Loucy (cell line): ENCODE data around the gene PILRB.

Experiments used
- H2AFZ ChIP-seq: fragments of 200-600 bp; sonication (generic); 2 replicates; pipeline ENCODE4 v1.6.0; 2016; ENCODE audit warnings: antibody characterized with exemption, mild to moderate bottlenecking, low read length, moderate library complexity
- H3F3A ChIP-seq: fragments of 200-600 bp; 2 replicates; pipeline ENCODE4 v1.6.0; 2016; ENCODE audit warnings: antibody characterized with exemption, low read depth, mild to moderate bottlenecking
- H3K27me3 ChIP-seq: fragments of 200-600 bp; sonication (generic); 2 replicates; pipeline ENCODE4 v1.6.1; 2014; ENCODE audit warnings: low read length, mild to moderate bottlenecking; ENCODE audit not compliant: insufficient read depth, poor library complexity, severe bottlenecking
- H3K36me3 ChIP-seq: fragments of 200-600 bp; sonication (generic); 2 replicates; pipeline ENCODE4 v1.6.1; 2016; ENCODE audit warnings: low read length; ENCODE audit not compliant: insufficient read depth
- H3K4me1 ChIP-seq: fragments of 200-600 bp; sonication (generic); 2 replicates; pipeline ENCODE4 v1.5.1; 2014; ENCODE audit warnings: low read length, mild to moderate bottlenecking; ENCODE audit not compliant: insufficient read depth, poor library complexity, severe bottlenecking
- H3K4me2 ChIP-seq: fragments of 200-600 bp; sonication (generic); 2 replicates; pipeline ENCODE4 v1.6.0; 2014; ENCODE audit warnings: antibody characterized with exemption, low read length, low read depth, mild to moderate bottlenecking; ENCODE audit not compliant: poor library complexity, severe bottlenecking
- H3K4me3 ChIP-seq: fragments of 200-600 bp; sonication (generic); 2 replicates; pipeline ENCODE4 v1.5.1; 2014; ENCODE audit warnings: low read length, mild to moderate bottlenecking, mixed read lengths; ENCODE audit not compliant: poor library complexity, severe bottlenecking
- H3K79me2 ChIP-seq: fragments of 200-600 bp; sonication (generic); 2 replicates; pipeline ENCODE4 v1.6.1; 2014; ENCODE audit warnings: low read length; ENCODE audit not compliant: insufficient read depth
- H3K9ac ChIP-seq: fragments of 200-600 bp; sonication (generic); 2 replicates; pipeline ENCODE4 v1.6.0; 2014; ENCODE audit warnings: mild to moderate bottlenecking, low read depth, low read length, moderate library complexity; ENCODE audit not compliant: poor library complexity, severe bottlenecking
- H3K9me2 ChIP-seq: fragments of 200-600 bp; sonication (generic); replicated peaks from 2 replicates; pipeline ENCODE4 v1.6.1; 2016; ENCODE audit warnings: low read depth, low read length, mixed read lengths
- H3K9me3 ChIP-seq: fragments of 200-600 bp; sonication (generic); 2 replicates; pipeline ENCODE4 v1.6.1; 2014; ENCODE audit warnings: mild to moderate bottlenecking, antibody characterized with exemption, low read length, low read depth; ENCODE audit not compliant: insufficient read depth
- H4K20me1 ChIP-seq: fragments of 200-600 bp; sonication (generic); 2 replicates; pipeline ENCODE4 v1.6.0; 2014; ENCODE audit warnings: antibody characterized with exemption, low read length, mild to moderate bottlenecking; ENCODE audit not compliant: insufficient read depth, poor library complexity, severe bottlenecking
- EZH2phosphoT487 ChIP-seq: fragments of 200-600 bp; IDR thresholded peaks from 2 replicates; pipeline ENCODE4 v1.6.1; 2018; ENCODE audit warnings: antibody characterized with exemption, mild to moderate bottlenecking, moderate library complexity, borderline replicate concordance
- TF ChIP-seq, protein P1 (sequence below): fragments of 200-600 bp; sonication (generic); conservative IDR thresholded peaks from 2 replicates; pipeline ENCODE4 v1.5.1; 2014; ENCODE audit warnings: mild to moderate bottlenecking, antibody characterized with exemption, low read length

The PILRB gene

DNA sequence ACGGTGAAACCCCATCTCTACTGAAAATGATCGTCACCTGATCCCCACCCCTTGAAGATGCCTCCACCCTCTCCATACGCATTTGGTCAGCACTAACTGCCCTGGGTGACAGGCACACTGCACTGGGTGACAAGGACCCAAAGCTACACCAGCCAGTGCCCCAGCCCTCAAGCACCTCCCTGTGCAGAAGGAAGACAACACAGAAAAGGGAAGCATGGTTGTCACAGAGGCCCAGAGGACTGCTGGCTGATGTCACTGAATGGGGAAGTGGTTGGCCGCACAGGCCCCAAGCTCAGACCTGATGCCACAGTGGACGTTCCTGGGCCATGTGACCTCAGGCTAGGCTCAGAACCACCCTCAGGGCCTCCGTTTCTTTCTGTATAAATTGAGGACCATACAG, 11.2 kb downstream of the PILRB start:
- Histone ChIP-seq H3F3A (no peaks in the 10 kb centered on the region), H3K9ac (no peak overlapping the region), H4K20me1 (no peaks in the 10 kb centered on the region), H3K4me1 (peaks cover 15% of the 10 kb centered on the region), H3K4me2 (no peak overlapping the region), H3K27me3 (no peaks in the 10 kb centered on the region), H3K9me2 (no peaks in the 10 kb centered on the region), H3K9me3 (no peaks in the 10 kb centered on the region), H3K4me3 (no peak overlapping the region), H3K79me2 (no peaks in the 10 kb centered on the region), H2AFZ (no peak overlapping the region), H3K36me3 (no peaks in the 10 kb centered on the region)
- TF ChIP-seq EZH2phosphoT487: no peak
- TF ChIP-seq, protein P1, sequence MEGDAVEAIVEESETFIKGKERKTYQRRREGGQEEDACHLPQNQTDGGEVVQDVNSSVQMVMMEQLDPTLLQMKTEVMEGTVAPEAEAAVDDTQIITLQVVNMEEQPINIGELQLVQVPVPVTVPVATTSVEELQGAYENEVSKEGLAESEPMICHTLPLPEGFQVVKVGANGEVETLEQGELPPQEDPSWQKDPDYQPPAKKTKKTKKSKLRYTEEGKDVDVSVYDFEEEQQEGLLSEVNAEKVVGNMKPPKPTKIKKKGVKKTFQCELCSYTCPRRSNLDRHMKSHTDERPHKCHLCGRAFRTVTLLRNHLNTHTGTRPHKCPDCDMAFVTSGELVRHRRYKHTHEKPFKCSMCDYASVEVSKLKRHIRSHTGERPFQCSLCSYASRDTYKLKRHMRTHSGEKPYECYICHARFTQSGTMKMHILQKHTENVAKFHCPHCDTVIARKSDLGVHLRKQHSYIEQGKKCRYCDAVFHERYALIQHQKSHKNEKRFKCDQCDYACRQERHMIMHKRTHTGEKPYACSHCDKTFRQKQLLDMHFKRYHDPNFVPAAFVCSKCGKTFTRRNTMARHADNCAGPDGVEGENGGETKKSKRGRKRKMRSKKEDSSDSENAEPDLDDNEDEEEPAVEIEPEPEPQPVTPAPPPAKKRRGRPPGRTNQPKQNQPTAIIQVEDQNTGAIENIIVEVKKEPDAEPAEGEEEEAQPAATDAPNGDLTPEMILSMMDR: no peak

DNA sequence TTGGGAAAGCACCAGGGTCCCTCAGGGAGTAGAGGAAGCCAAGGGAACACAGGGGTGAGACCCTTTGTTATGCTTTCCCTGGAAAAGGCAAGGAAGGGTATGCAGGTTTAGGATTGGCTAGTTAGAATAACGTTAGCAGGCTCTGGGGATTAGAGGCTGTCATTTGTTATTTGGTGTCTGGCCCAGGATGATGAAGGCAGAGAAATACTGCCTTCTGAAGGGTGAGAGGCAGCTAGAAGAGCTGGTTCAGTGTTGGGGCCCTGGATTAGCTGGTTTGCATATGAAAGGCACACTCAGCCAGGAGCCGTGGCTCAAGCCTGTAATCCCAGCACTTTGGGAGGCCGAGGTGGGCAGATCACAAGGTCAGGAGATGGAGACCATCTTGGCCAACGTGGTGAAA, 12.4 kb downstream of the PILRB start:
- Histone ChIP-seq H3K9me3 (no peaks in the 10 kb centered on the region), H2AFZ (no peak overlapping the region), H3K36me3 (no peaks in the 10 kb centered on the region), H3K4me3 (no peak overlapping the region), H4K20me1 (no peaks in the 10 kb centered on the region), H3K27me3 (no peaks in the 10 kb centered on the region), H3K9ac (no peak overlapping the region), H3K79me2 (no peaks in the 10 kb centered on the region), H3F3A (no peaks in the 10 kb centered on the region), H3K9me2 (no peaks in the 10 kb centered on the region), H3K4me2 (no peak overlapping the region), H3K4me1 (peaks cover 22% of the 10 kb centered on the region)
- TF ChIP-seq EZH2phosphoT487: no peak
- TF ChIP-seq, protein P1: no peak

DNA sequence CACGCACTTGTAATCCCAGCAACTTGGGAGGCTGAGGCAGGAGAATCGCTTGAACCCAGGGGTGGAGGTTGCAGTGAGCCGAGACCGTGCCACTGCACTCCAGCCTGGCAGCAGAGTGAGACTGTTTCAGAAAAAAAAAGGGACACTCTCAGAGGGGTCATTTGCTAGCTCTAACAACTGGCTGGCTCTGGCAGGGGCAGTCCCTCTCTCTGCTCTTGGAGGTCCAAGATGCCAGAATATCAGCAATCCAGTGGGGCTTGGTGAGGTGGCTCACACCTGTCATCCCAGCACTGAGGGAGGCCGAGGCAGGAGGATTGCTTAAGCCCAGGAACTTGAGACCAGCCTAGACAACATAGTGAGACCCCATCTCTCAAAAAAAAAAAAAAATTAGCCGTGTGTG, 12.8 kb downstream of the PILRB start:
- no peak overlapping the region for H3K4me2 ChIP-seq
- H2AFZ ChIP-seq: no peak overlapping the region
- no peak overlapping the region for H3K4me3 ChIP-seq
- no peaks in the 10 kb centered on the region for H3K79me2 ChIP-seq
- no peaks in the 10 kb centered on the region for H3F3A ChIP-seq
- H3K4me1 ChIP-seq: peaks cover 22% of the 10 kb centered on the region
- H4K20me1 ChIP-seq: no peaks in the 10 kb centered on the region
- no peaks in the 10 kb centered on the region for H3K9me3 ChIP-seq
- no peaks in the 10 kb centered on the region for H3K36me3 ChIP-seq
- no peak overlapping the region for H3K9ac ChIP-seq
- TF ChIP-seq, protein P1: no peak
- no peak for TF ChIP-seq EZH2phosphoT487
- no peaks in the 10 kb centered on the region for H3K9me2 ChIP-seq
- no peaks in the 10 kb centered on the region for H3K27me3 ChIP-seq
